ENCODE measurements around the gene DOCK3. TPM values are rescaled to one million over a fixed set of nuclear protein-coding genes. Genes with fewer than 3 reads are reported as not detected.
"Not testable (repeated sequence)": the region's sequence is repeated elsewhere in the genome, so short reads cannot be mapped to it uniquely, and the experiment has no call there.

Gene DOCK3
- total RNA-seq, 4 donors from 2014 or later = 2.1 to 8.6 (median 2.9) TPM

DNA sequence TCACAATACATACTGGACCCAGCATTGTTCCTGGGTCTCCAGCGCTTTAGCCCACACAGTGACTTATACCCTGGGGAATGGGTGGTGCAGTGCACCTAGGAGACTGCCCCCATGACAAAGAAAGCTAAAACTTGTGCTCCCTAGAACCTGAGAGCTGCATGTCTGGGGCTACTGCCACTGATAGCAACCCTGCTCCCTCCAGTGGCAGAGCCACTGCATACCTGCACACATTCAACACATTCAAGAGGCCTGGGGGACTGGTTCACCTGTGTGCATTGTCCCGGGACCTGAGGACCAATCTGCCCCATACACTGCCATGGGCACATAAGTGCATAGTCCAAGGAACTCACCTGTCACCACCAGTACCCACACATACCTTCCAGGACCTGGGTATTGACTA is 407.6 kb downstream of the DOCK3 start:
- no peaks in the 10 kb centered on the region for H3K27me3 ChIP-seq
- H3K4me1 ChIP-seq = no peaks in the 10 kb centered on the region
- H3K27ac ChIP-seq = no peak overlapping the region
- DNase-seq (ENCODE audit: low spot score in 2 of 2) = no peak
- no peak overlapping the region for H3K4me3 ChIP-seq
- H3K36me3 ChIP-seq = no peaks in the 10 kb centered on the region
- WGBS = 100% methylated on average over 1 of the region's 2 CpGs
- TF ChIP-seq POLR2AphosphoS5 (IDR thresholded peaks at IDR 0.05) = no peak
- TF ChIP-seq POLR2A (IDR thresholded peaks at IDR 0.05) = no peak
- TF ChIP-seq EP300 (IDR thresholded peaks at IDR 0.05) = no peak
- TF ChIP-seq, protein P1, sequence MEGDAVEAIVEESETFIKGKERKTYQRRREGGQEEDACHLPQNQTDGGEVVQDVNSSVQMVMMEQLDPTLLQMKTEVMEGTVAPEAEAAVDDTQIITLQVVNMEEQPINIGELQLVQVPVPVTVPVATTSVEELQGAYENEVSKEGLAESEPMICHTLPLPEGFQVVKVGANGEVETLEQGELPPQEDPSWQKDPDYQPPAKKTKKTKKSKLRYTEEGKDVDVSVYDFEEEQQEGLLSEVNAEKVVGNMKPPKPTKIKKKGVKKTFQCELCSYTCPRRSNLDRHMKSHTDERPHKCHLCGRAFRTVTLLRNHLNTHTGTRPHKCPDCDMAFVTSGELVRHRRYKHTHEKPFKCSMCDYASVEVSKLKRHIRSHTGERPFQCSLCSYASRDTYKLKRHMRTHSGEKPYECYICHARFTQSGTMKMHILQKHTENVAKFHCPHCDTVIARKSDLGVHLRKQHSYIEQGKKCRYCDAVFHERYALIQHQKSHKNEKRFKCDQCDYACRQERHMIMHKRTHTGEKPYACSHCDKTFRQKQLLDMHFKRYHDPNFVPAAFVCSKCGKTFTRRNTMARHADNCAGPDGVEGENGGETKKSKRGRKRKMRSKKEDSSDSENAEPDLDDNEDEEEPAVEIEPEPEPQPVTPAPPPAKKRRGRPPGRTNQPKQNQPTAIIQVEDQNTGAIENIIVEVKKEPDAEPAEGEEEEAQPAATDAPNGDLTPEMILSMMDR (IDR thresholded peaks at IDR 0.05) = no peak
- H3K9me3 ChIP-seq = peaks cover 18% of the 10 kb centered on the region

DNA sequence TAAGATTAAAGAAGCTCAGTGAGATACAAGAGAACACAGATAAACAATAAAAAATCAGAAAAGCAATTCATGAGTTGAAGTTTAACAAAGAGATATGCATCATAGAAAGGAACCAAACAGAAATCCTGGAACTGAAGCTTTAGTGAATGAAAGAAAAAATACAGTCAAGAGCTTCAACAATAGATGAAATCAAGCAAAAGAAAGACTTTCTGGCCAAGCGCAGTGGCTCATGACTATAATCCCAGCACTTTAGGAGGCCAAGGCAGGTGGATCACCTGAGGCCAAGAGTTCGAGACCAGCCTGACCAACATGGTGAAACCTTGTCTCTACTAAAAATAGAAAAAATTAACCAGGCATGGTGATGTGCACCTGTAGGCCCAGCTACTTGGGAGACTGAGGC is 408.8 kb downstream of the DOCK3 start:
- H3K9me3 ChIP-seq = peaks cover 18% of the 10 kb centered on the region
- no peaks in the 10 kb centered on the region for H3K4me1 ChIP-seq
- H3K27me3 ChIP-seq = no peaks in the 10 kb centered on the region
- 88% methylated on average over 2 of the region's 2 CpGs for WGBS
- TF ChIP-seq, protein P1 (IDR thresholded peaks at IDR 0.05) = no peak
- TF ChIP-seq POLR2AphosphoS5 (IDR thresholded peaks at IDR 0.05) = no peak
- TF ChIP-seq EP300 (IDR thresholded peaks at IDR 0.05) = no peak
- no peak for TF ChIP-seq POLR2A (IDR thresholded peaks at IDR 0.05)
- H3K4me3 ChIP-seq = no peak overlapping the region
- no peaks in the 10 kb centered on the region for H3K36me3 ChIP-seq
- no peak overlapping the region for H3K27ac ChIP-seq
- DNase-seq (ENCODE audit: low spot score in 2 of 2) = no peak

DNA sequence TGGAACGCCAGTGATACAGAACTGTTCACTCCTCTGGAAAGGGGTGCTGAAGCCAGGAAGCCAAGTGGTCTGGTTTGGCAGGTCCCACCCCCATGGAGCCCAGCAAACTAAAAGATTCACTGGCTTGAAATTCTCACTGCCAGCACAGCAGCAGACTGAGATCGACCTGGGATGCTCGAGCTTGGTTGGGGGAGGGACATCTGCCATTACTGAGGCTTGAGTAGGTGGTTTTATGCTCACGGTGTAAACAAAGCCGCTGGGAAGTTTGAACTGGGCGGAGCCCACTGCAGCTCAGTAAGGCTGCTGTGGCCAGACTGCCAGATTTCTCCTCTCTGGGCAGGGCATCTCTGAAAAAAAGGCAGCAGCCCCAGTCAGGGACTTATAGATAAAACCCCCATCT is 417.4 kb downstream of the DOCK3 start:
- not testable (repeated sequence) for H3K27me3 ChIP-seq; H3K9me3 ChIP-seq; H3K4me1 ChIP-seq; H3K36me3 ChIP-seq; DNase-seq (ENCODE audit: low spot score in 2 of 2); H3K4me3 ChIP-seq; H3K27ac ChIP-seq
- WGBS = 49% methylated on average over 4 of the region's 6 CpGs

DNA sequence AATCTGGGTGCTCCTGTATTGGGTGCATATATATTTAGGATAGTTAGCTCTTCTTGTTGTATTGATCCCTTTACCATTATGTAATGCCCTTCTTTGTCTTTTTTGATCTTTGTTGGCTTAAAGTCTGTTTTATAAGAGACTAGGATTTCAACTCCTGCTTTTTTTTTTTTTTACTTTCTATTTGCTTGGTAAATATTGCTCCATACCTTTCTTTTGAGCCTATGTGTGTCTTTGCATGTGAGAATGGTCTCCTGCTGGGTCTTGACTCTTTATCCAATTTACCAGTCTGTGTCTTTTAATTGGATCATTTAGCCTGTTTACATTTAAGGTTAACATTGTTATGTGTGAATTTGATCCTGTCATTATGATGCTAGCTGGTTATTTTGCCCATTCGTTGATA is 420.1 kb downstream of the DOCK3 start:
- WGBS = 52% methylated on average over 1 of the region's 1 CpG
- not testable (repeated sequence) for H3K36me3 ChIP-seq; H3K27ac ChIP-seq; H3K9me3 ChIP-seq; DNase-seq (ENCODE audit: low spot score in 2 of 2); H3K27me3 ChIP-seq; H3K4me3 ChIP-seq; H3K4me1 ChIP-seq

DNA sequence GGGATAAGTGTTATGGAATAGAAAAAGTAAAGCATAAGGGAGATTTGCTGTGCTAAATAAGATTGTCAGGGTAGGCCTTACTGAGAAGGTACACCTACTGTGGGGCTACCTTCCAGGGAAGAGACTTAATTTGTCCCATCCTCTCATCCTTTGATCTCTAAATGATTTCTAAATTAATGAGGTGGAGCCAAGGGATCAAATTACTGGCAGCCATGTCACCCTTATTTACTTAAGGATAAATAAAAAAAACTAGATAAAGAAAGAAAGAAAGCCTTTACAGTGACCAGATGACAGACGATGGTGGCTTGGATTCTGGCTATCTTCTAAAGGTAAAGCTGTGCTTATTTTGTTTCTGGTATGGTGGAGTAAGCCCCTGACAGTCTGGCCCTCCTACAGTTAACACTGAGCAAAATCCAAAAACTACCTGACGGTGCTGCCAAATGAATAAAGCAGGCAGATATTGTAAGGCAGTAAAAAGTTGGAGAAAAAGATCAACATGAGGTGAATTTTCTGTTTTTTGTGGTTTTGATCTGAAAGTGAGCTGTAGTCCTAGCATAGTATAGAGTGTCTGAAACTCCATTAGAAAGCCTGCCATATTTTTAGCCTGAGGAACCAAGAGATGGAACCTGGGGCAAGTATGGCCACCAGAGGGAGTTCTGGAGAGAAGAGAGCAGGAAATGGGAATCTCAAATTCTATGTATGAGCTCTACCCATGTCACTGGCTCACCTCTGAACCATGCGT is 425.2 kb downstream of the DOCK3 start:
- Histone ChIP-seq H3K9me3 (no peaks in the 10 kb centered on the region), H3K27me3 (no peaks in the 10 kb centered on the region), H3K4me1 (no peaks in the 10 kb centered on the region), H3K4me3 (no peak overlapping the region), H3K36me3 (no peaks in the 10 kb centered on the region), H3K27ac (no peak overlapping the region)
- TF ChIP-seq EP300 (IDR thresholded peaks at IDR 0.05) = no peak
- TF ChIP-seq, protein P1 (IDR thresholded peaks at IDR 0.05) = peak; percentile 26 to 58
- TF ChIP-seq POLR2AphosphoS5 (IDR thresholded peaks at IDR 0.05) = no peak
- WGBS = 60% methylated on average over 3 of the region's 3 CpGs
- DNase-seq (ENCODE audit: low spot score in 2 of 2) = no peak

DNA sequence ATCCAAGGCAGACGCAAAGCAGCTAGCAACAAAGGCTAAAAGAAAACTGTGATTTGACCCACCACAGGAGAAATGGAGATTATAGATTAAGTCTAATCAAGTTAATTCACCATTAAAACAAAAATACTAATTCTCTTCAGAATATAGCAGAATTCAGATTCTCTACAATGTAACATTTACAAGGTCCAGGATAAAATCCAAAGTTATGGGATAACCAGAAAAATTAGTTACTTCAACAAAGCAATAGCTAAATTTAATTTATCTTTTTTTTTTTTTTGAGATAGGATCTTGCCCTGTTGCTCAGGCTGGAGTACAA is 425.8 kb downstream of the DOCK3 start:
- WGBS = 56% methylated on average over 1 of the region's 1 CpG
- Histone ChIP-seq H3K4me3 (no peak overlapping the region), H3K27me3 (no peaks in the 10 kb centered on the region), H3K4me1 (no peaks in the 10 kb centered on the region), H3K9me3 (no peaks in the 10 kb centered on the region), H3K27ac (no peak overlapping the region), H3K36me3 (no peaks in the 10 kb centered on the region)
- TF ChIP-seq POLR2A (IDR thresholded peaks at IDR 0.05) (no peak), EP300 (IDR thresholded peaks at IDR 0.05) (no peak), POLR2AphosphoS5 (IDR thresholded peaks at IDR 0.05) (no peak)
- TF ChIP-seq, protein P1 (IDR thresholded peaks at IDR 0.05) = no peak
- no peak for DNase-seq (ENCODE audit: low spot score in 2 of 2)
